ENCODE data around the gene PTPRN2.

- TF ChIP-seq EP300 (IDR thresholded peaks at IDR 0.05): no peak
- TF ChIP-seq CTCF (IDR thresholded peaks at IDR 0.05): no peak
- TF ChIP-seq POLR2A (IDR thresholded peaks at IDR 0.05): no peak
These were observed 783.7 kb downstream of the PTPRN2 start for GRCh38 chr7:157803906-157804305.
